ENCODE results near the gene CISTR.

The CISTR gene

GRCh38 chr12:53713516-53713915 is 38.3 kb downstream of the CISTR start:
- DNase-seq = no peak

GRCh38 chr12:53712059-53712643 is 39.6 kb downstream of the CISTR start:
- DNase-seq = no peak

GRCh38 chr12:53710091-53710490 is 41.7 kb downstream of the CISTR start:
- DNase-seq = no peak

GRCh38 chr12:53709671-53710070 is 42.1 kb downstream of the CISTR start:
- DNase-seq = no peak

GRCh38 chr12:53706080-53706479 is 45.7 kb downstream of the CISTR start:
- no peak for DNase-seq

- DNase-seq = no peak
Observed at GRCh38 chr12:53703756-53704155, 48.0 kb downstream of the CISTR start.

- DNase-seq = peak; percentile 14
Observed at GRCh38 chr12:53701518-53702264, 50.1 kb downstream of the CISTR start.

GRCh38 chr12:53700567-53700966 is 51.2 kb downstream of the CISTR start:
- no peak for DNase-seq

GRCh38 chr12:53699678-53700025 is 52.1 kb downstream of the CISTR start:
- DNase-seq = no peak

GRCh38 chr12:53698948-53699677 is 52.7 kb downstream of the CISTR start:
- DNase-seq = no peak

- DNase-seq = no peak
Observed at GRCh38 chr12:53696655-53697331, 55.0 kb downstream of the CISTR start.
